OCI-LY3 (cell line): ENCODE results near the gene ZMYM4.

Source experiments
- H2AFZ ChIP-seq: fragments of 200-600, 300-600 bp; shearing (Covaris generic); 2 replicates; pipeline ENCODE4 v1.6.0; 2014; ENCODE audit warnings: antibody characterized with exemption, low read depth, low read length
- H3K27ac ChIP-seq: fragments of 200-600, 300-600 bp; sonication (generic); 2 replicates; pipeline ENCODE4 v1.5.1; 2014; ENCODE audit warnings: mild to moderate bottlenecking, low read length, moderate library complexity, mixed read lengths
- H3K27me3 ChIP-seq: fragments of 200-600, 300-600 bp; sonication (generic); 2 replicates; pipeline ENCODE4 v1.6.1; 2014; ENCODE audit warnings: low read depth, low read length, mixed read lengths
- H3K36me3 ChIP-seq: fragments of 200-600, 300-600 bp; sonication (generic); replicated peaks from 2 replicates; pipeline ENCODE3; 2014; ENCODE audit warnings: low read depth, low read length, mixed read lengths
- H3K4me1 ChIP-seq: fragments of 300-600, 200-600 bp; sonication (generic); 2 replicates; pipeline ENCODE4 v1.6.1; 2014; ENCODE audit warnings: low read length, mixed read lengths
- H3K4me2 ChIP-seq: fragments of 200-600, 300-600 bp; sonication (generic); 2 replicates; pipeline ENCODE4 v1.6.1; 2014; ENCODE audit warnings: low read length, mixed read lengths
- H3K4me3 ChIP-seq: fragments of 300-600, 200-600 bp; sonication (generic); 2 replicates; pipeline ENCODE4 v1.5.1; 2014; ENCODE audit warnings: antibody characterized with exemption, mild to moderate bottlenecking, low read length, moderate library complexity
- H3K79me2 ChIP-seq: fragments of 300-600, 200-600 bp; shearing (Covaris generic); 2 replicates; pipeline ENCODE4 v1.6.1; 2014; ENCODE audit warnings: mild to moderate bottlenecking, low read length, mixed read lengths
- H3K9ac ChIP-seq: fragments of 300-600, 200-600 bp; shearing (Covaris generic); 2 replicates; pipeline ENCODE4 v1.6.0; 2014; ENCODE audit warnings: mild to moderate bottlenecking, low read length, moderate library complexity
- H3K9me3 ChIP-seq: fragments of 200-600, 300-600 bp; shearing (Covaris generic); 2 replicates; pipeline ENCODE4 v1.6.1; 2014; ENCODE audit warnings: low read length, mixed read lengths; ENCODE audit not compliant: insufficient read depth
- H4K20me1 ChIP-seq: fragments of 200-600, 300-600 bp; sonication (generic); 2 replicates; pipeline ENCODE4 v1.6.1; 2016; ENCODE audit warnings: low read length, mixed read lengths; ENCODE audit not compliant: insufficient read depth
- EZH2phosphoT487 ChIP-seq: fragments of 200-600 bp; shearing (Covaris generic); IDR thresholded peaks from 2 replicates; pipeline ENCODE4 v1.6.1; 2018; ENCODE audit warnings: antibody characterized with exemption, mixed run types, low read depth
- TF ChIP-seq, protein P1 (sequence below): fragments of 200-600, 300-600 bp; sonication (generic); IDR thresholded peaks from 2 replicates; pipeline ENCODE4 v1.5.1; 2014; ENCODE audit warnings: antibody characterized with exemption, low read length, low read depth

The ZMYM4 gene

DNA sequence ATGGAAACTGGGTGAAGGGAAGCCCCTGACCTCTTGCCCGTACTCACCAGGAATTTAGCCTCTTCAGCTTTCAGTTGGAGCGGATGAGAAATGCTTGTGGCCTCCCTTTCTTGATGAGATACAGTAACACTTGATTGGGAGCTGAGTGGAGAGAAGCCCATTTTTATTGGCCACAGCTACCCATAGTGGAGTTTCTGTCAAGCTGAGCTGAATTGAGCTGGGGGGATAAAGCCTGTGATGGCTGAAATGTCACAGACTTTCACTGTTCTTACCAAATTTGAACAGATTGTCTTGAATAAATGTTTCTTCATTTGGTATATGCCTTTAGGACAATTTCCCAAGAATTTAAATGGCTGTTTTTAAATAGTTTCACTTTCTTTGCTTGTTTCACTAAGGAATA lies 125.9 kb downstream of the ZMYM4 start:
- Histone ChIP-seq H3K36me3 (peaks cover 31% of the 10 kb centered on the region), H3K27ac (no peak overlapping the region), H3K9me3 (no peaks in the 10 kb centered on the region), H3K27me3 (no peaks in the 10 kb centered on the region), H2AFZ (no peak overlapping the region), H3K79me2 (no peaks in the 10 kb centered on the region), H3K9ac (no peak overlapping the region), H3K4me2 (no peak overlapping the region), H3K4me3 (no peak overlapping the region), H3K4me1 (peaks cover 9% of the 10 kb centered on the region), H4K20me1 (no peaks in the 10 kb centered on the region)
- TF ChIP-seq EZH2phosphoT487, result no peak
- TF ChIP-seq, protein P1, sequence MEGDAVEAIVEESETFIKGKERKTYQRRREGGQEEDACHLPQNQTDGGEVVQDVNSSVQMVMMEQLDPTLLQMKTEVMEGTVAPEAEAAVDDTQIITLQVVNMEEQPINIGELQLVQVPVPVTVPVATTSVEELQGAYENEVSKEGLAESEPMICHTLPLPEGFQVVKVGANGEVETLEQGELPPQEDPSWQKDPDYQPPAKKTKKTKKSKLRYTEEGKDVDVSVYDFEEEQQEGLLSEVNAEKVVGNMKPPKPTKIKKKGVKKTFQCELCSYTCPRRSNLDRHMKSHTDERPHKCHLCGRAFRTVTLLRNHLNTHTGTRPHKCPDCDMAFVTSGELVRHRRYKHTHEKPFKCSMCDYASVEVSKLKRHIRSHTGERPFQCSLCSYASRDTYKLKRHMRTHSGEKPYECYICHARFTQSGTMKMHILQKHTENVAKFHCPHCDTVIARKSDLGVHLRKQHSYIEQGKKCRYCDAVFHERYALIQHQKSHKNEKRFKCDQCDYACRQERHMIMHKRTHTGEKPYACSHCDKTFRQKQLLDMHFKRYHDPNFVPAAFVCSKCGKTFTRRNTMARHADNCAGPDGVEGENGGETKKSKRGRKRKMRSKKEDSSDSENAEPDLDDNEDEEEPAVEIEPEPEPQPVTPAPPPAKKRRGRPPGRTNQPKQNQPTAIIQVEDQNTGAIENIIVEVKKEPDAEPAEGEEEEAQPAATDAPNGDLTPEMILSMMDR, result no peak

DNA sequence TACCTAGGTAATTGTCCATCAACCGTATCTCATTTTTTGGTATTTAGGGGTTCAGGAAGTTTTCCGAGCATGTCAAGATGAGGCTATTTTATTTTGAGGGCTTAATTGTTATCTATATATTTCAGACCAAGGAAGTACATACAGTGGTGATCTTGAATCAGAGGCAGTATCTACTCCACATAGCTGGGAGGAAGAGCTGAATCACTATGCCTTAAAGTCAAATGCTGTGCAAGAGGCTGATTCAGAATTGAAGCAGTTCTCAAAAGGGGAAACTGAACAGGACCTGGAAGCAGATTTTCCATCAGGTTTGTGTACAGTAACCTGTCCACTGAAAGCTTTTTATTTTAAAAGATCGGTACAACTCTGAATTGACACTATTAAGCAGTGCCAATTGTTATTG lies 130.2 kb downstream of the ZMYM4 start:
- H3K4me2 ChIP-seq, result no peak overlapping the region
- peaks cover 33% of the 10 kb centered on the region for H3K36me3 ChIP-seq
- no peaks in the 10 kb centered on the region for H4K20me1 ChIP-seq

DNA sequence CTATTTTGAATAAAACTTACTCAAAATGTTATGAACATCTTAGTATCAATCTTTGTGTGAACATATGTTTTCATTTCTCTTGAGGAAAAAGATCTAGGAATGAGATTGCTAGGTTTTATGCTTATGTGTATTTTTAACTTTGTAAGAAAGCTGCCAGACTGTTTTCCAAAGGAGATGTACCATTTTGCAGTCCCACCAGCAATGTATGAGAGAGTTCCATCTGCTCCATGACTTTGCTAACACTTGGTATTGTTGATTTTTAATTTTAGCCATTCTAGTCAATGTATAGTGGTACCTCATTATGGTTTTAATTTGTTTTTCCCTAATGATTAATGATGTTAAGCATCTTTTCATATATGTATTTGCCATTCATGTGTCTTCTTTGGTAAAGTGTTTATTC lies 132.5 kb downstream of the ZMYM4 start:
- no peak overlapping the region for H3K4me2 ChIP-seq
- peaks cover 34% of the 10 kb centered on the region for H3K36me3 ChIP-seq
- no peak for TF ChIP-seq EZH2phosphoT487
- TF ChIP-seq, protein P1, result no peak
- H2AFZ ChIP-seq, result no peak overlapping the region
- no peaks in the 10 kb centered on the region for H3K9me3 ChIP-seq
- no peak overlapping the region for H3K4me3 ChIP-seq
- no peaks in the 10 kb centered on the region for H3K4me1 ChIP-seq
- no peaks in the 10 kb centered on the region for H3K79me2 ChIP-seq
- H3K27me3 ChIP-seq, result no peaks in the 10 kb centered on the region
- H3K27ac ChIP-seq, result no peak overlapping the region
- H3K9ac ChIP-seq, result no peak overlapping the region
- H4K20me1 ChIP-seq, result no peaks in the 10 kb centered on the region

More for the DNA sequence above, 130.2 kb downstream of the ZMYM4 start:
- H3K4me1 ChIP-seq, result no peaks in the 10 kb centered on the region
- H3K9me3 ChIP-seq, result no peaks in the 10 kb centered on the region
- no peak for TF ChIP-seq EZH2phosphoT487
- TF ChIP-seq, protein P1, result no peak
- no peak overlapping the region for H3K4me3 ChIP-seq
- H3K27me3 ChIP-seq, result no peaks in the 10 kb centered on the region
- H3K79me2 ChIP-seq, result no peaks in the 10 kb centered on the region
- H2AFZ ChIP-seq, result no peak overlapping the region
- no peak overlapping the region for H3K27ac ChIP-seq
- H3K9ac ChIP-seq, result no peak overlapping the region

DNA sequence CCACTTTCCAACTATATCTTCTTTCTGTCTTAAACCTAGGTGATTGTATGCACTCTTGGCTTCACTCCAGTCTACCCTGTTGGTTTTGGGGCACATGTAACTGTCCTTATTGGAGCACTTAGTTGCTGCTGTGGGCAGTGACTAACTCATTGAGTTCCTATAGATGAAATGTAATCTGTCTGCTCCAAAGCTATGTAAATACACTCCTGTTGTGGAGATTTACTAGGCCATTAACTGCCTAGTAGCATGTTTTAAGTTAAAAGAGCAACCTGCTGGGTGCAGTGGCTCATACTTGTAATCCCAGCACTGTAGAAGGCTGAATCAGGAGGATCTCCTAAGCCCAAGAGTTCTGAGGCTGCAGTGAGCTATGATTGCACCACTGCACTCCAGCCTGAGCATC lies 137.6 kb downstream of the ZMYM4 start:
- Histone ChIP-seq H3K4me1 (no peaks in the 10 kb centered on the region), H4K20me1 (no peaks in the 10 kb centered on the region), H3K4me3 (no peak overlapping the region), H3K27ac (no peak overlapping the region), H3K9me3 (no peaks in the 10 kb centered on the region), H3K79me2 (no peaks in the 10 kb centered on the region), H2AFZ (no peak overlapping the region), H3K9ac (no peak overlapping the region), H3K36me3 (peaks cover 29% of the 10 kb centered on the region), H3K27me3 (no peaks in the 10 kb centered on the region), H3K4me2 (no peak overlapping the region)
- TF ChIP-seq EZH2phosphoT487, result no peak
- TF ChIP-seq, protein P1, result no peak
